HuH-7 (cell line): ENCODE measurements around the gene CCDC154.
"Not testable (repeated sequence)": the region's sequence is repeated elsewhere in the genome, so short reads cannot be mapped to it uniquely, and the experiment has no call there.

Experiments
- DNase-seq: peaks from one replicate; pipeline ENCODE4 v3.0.0; 2011; ENCODE audit warnings: low spot score

The CCDC154 gene

DNA sequence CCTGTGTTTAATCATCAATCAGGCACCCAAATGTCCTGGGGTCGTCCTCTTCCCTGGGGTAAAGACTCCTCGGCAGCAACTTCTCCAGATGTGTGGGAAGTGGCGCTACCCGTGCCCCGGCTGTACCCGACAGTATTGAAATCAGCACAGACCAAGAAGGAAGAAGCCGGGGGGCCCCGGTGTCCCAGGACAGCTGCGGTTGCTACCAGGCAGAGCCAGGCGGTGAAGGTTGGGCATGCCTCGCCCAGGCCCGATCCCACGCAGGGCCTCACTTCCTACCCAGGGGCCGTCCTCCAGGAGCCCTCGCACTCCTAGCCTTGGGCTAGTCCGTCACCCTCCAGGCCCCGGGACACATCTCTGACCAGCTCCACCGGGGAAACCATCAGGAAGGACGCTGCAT is 9.0 kb upstream of the CCDC154 start:
- no peak for DNase-seq

DNA sequence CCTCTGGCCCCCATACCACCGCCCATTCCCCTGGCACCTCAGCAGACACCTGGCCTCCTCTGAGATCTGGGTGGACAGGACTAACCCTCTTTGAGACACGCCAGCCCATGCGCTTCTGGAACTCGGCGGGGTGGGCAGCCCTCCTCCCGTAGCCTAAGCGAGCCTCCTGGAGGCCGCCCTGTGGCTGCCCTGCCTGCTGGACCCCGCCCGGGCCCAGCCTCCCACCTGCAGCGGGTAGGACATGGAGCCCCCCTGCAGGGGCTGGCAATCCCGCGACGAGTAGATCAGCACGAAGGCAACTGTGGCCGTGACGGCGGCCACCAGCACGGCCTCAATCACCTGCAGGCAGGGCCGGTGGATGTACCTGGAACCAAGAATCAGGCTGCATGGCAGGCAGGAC is 8.2 kb upstream of the CCDC154 start:
- DNase-seq = no peak

DNA sequence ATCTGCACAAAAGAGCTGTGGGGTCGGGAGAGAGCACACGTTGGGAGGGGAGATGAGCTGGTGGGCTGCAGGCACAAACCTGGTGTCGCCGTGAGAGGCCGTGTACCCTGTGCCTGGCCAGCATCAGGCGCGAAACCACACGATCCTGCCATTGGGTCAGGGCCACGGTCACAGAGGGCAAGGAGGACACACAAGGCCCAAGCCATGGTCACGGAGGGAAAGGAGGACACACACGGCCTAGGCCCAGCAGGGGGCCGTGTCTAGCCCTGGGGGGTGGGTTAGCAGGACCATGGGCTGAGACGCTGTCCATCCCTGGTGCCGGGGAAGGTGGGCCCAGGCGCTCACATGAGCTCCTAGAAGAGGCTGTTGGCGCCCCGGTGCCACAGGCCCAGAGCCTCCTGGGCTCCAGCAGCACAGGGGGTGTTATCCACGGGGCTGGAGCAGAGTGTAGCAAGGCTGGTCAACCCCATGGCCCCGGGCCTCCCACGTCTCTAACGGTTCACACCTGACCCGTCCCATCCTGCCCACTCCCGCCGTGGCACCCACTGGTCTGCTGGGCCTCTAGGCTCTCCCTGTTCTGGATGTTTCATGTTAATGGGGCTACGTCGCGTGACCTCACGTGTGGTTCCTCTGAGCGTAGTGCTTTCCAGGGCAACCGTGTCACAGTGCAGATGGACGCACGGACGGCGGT is 7.5 kb upstream of the CCDC154 start:
- no peak for DNase-seq

DNA sequence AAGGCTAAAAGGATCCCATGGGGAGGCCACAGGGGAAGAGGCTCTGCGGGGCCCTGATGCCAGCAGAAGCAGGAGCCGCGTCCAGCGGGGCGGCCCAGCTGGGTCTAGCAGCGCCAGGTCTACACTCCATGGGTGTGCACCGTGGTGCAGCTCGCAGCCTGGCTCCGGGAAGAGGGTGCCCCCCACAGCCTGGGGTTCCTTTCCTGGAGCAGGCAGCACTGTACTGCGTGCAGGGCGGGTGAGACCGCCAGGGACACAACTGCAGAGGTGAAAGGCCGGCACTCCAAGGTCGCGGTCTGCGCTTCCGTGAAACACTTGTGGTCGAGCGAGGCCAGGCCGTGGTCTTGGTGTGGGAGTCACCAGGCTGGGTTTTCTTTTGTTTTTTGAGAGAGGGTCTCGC is 6.5 kb upstream of the CCDC154 start:
- no peak for DNase-seq

DNA sequence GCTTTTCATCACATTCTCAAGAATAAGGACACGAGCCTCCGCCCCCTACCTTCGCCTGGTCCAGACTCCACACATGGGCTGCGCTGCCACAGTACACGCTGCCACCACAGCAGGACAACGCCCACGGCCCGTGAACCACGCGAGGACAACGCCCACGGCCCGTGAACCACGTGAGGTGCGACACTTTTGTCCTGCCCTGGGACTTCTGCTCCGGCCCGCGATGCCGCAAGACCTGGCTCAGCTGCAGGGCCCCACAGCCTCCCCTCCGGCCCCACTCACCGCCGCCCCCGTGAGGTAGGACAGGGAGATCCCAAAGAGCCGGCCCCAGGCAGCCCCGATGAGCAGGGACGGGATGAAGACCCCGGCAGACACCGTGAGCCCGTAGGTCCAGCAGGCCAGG is 5.9 kb upstream of the CCDC154 start:
- DNase-seq = peak; percentile 39

DNA sequence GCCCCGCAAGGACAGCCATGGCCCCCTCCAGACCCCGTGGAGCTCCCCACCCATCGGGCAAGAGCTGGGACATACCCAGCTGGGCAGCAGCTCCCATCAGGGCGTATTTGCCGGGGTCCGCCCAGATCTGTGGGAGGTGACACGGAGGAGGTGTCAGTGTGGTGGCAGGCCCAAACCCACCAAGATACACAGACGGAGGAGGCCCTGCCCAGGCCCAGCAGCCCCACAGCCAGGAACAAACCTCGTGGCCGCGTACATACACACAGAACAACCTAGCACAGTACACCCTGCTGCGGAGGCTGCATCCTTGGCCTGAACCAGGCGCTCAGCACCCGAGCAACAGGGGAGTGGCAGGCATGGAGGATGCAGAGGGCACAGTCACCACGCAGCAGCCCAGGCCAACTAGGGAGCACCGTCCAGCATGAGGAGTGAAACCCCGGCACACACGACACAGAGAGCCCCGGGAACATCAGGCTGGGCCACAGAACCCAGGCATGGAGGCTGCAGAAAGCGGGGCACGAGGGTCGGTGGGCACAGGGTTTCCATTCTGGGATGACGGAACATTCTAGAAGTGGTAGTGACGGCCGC is 4.9 kb upstream of the CCDC154 start:
- no peak for DNase-seq

DNA sequence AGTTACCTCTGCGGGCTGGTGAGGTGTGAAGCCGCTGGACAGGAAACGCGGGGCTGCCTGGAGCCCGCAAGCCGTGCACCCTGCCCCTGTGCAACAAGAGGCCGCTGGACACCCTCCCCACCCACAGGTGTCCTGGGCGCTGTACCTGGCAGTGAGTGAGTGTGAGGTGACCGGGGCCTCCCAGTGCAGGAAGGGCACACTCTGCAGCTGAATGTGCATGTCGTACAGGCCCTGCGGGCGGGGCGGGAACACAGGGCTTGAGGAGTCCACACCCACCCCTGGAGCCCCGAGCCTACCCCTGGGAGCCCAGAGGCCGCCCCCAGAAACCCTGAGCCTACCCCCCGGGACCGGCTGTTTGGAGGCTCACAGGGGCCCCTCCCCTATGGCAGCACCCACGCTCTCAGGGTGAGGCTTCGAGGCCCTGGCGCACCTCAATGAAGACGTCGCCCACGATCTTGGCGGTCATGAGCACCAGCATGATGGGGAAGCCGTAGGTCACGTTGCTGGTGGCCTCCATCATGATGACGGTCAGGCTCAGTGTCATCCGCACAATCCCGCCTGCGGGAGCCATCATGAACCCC is 4.3 kb upstream of the CCDC154 start:
- no peak for DNase-seq

DNA sequence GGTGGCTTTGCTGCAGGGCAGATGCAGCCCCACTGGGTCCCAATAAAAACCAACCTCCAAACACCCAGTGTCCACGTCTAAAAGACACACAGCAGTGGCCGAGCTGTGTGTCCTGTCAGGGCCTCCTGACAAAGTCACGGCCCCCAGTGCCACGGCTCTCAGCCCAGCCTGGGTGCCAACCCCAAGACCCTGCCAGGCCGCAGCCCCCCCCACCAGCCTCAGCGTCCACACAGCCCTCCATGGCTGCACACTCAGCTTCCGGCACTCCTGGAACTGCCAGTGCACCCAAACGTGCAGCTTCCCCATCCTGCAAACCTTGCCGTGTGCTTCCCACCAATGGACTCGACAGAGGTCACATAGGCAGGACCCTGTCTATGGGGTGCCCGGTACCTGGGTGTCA is 3.6 kb upstream of the CCDC154 start:
- no peak for DNase-seq

DNA sequence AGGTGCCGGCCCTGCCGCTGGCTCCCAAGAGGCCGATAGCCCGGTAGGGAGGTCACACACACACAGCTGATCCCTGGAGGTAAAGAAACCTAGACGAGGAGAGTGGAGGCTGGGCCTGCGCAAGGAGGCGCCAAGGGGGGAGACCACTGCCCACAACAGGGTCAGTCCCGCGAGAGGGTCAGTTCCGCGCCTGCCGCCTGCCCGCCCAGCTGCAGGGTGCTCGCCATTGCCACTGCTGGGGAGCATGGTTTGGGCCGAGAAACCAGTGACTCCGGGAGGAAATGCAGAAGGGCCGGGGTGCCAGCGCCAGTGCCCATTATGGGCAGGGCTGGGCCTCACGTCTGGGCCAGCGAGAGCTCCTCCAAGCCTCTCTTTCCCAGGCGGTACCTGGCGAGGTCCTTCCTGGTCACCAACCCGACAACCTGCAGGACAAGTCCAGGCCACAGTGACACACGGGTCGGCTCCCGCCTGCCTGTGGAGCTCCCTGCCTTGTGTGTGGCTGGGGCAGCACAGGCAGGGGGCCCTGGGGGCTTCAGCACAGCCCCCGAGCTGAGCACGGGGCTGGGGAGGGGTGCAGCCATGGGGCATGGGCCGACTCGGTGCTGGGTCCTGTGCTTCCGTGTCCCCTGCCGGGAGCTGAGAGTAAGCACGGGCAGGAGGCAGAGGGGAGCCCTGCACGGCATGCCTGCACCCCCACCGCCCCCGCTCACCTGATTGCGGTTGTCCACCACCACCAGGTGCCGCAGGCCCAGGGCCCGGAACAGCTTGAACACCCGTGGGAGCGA is 2.1 kb upstream of the CCDC154 start:
- DNase-seq = no peak

DNA sequence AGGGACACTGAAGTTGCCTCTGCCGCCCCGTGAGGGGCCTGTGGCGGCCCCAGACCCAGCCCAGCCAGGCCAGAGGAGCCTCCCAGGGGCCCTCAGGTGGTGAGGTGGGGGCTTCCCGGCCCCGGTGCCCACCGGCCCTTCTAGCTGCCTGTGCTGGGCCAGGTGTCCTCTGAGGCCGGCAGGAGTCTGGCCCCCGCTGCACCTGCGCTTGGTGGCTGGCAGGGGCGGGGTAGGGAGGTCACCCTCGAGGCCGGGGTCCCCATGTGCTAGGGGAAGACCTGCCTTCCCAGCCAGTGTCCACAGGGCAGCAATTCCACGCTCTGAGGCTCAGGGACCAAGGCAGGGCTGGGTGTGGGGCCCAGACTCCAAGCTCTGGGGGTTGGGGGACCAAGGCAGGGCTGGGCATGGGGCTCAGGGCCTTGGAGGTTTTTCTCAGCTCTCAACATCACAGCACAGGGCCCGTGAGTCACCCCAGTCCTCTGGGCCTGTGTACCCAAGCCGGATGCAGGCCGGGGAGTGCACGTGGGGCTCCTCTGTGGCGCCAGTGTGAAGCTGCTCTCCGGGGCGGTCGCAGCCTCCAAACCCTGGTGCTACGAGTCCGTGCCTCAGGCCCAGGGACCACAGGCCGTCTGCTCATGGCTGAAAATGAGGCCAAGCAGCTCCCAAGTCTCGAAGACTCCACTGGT is 1.3 kb upstream of the CCDC154 start:
- no peak for DNase-seq

DNA sequence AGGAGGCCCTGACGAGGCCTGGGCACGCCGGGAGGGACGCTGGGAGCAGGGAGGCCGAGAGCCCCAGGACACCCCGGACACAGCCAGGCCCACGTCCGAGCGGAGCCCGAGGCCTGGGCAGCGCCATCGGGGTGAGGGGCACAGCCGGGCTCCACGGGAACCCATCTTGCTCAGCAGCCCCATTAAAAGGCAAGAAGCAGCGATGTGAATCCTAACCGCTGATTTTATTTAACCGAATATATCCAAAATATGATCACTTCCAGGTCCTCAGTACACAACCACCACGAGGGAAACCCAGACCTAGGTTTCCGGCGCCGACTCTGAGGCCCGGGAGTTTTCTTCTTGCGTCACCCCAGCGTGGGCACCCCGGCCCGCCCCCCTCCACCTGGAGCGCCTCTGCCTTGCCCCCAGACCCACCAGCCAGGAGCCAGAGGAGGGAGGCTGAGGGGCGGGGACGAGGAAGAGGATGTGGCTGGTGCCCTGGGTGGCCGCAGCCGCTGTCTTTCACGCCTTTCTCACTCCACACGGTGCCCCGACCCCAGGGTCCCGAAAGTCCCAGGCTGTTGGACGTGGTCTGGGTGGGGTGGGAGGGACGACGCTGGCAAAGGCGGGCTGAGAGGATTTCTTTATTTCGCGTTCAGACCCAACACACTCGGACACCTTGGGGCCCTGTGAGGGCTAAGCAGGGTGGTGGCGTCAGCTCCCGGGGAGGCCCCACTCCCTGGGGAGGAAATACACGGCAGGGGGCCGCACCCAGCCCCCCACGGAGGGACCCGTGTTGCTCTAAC is 568 bp upstream of the CCDC154 start:
- DNase-seq = no peak

DNA sequence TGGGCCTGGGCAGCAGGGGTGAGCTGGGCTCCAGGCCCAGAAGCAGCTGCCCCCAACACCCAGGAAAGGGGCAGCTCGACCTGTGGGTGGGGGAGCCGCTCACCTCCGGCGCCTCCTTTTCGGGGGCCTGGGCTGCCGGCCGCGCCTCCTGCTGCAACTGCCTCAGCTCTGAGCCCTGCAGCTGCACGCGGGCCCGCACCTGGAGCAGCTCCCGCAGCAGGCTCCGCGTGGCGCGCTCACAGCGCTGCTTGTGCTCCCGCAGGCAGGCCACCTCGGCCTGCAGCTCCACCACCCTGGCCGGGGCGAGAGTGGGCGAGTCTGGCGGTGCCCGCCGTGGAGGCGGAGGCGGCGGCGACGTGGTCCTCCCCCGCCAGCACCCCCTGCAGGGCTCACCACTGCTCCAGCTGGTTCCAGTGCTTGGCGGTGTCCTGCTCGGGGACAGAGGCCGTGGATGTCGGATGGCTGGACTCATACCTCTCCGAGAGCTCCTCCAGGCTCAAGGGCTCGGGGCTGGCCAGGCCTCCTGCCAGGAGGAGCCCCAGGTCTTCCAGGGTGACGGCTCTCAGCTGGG is 868 bp downstream of the CCDC154 start:
- DNase-seq = no peak

DNA sequence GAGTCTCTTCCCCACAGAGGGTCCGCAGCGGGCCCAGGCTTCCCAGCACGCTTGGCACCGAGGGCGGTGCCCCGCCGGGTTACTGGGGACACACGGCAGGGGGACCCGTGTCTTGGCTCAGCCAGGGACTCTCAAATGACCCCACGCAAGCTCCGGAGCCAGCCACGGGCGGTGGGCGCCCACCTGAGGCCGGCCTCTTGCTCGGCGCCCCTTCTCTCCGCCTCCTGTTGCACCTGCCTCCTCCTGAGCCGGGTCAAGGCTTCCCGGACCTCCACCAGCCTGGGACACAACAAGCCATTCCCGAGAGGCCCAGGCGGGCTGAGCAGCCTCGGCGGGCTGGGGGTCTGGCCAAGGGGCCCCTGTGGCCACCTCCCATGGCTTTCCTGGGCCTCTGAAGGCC is 1.7 kb downstream of the CCDC154 start:
- no peak for DNase-seq

DNA sequence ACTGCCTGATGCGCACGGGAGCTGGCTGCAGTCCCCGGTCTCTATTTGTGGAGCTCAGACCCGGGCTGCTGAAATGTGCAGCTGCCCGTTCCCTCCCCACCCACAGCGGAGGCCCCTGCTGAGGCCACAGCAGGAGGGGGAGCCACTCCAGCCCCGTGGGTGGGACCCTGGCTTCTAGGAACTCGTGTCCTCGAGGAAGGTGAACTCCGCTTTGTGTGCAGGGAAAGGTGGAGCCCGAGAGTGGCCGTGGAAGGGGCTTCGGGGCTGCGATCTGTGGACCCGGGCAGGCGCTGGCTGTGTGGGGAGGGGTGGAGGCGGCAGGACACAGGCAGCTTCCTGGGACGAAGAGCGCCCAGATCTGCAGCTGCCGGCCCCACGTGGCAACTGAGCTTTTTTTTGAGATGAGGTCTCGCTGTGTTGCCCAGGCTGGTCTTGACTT is 2.9 kb downstream of the CCDC154 start:
- DNase-seq = no peak

DNA sequence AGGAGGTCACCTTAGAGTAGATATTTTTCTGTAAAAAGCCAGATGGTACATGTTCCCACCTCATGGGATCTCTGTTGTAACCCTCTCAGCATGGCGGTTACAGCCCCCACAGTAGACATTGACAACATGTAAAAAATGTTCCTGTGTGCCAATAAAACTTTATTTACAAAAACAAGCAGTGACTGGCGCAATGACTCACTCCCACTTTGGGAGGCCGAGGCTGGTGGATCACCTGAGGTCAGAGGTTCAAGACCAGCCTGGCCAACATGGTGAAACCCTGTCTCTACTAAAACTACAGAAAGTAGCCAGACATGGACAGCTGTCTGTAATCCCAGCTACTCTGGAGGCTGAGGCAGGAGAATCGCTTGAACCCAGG is 4.7 kb downstream of the CCDC154 start:
- not testable (repeated sequence) for DNase-seq

DNA sequence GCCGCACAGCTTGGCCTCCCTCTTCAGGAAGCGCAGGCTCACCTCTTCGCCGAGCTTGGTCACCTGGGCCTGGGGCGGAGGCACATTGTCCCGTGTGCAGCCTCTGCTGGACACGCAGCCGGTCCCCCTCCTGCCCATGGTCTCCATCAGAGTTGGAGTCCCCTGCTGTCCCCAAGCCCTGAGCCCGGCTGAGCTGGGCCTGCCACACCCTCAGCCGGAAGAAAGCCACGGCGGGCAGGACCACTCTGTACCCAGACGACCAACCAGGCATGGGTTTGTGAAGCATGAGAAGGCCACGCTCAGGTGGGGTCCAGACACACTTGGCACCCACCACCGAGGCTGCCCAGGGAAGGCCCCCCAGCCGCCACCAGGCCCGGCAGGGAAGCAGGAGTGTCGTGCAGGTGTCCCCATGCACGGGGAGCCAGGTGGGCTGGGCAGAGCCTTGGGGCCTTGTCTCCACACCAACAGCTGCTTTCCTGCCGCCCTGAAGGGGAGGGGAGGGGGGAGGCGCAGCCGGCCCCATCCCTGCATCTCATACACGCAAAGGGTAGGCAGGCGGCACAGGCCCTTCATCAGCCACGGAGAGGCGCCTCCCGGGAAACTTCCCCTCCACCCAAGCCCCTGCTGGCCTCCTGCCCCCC is 5.2 kb downstream of the CCDC154 start:
- DNase-seq = no peak

DNA sequence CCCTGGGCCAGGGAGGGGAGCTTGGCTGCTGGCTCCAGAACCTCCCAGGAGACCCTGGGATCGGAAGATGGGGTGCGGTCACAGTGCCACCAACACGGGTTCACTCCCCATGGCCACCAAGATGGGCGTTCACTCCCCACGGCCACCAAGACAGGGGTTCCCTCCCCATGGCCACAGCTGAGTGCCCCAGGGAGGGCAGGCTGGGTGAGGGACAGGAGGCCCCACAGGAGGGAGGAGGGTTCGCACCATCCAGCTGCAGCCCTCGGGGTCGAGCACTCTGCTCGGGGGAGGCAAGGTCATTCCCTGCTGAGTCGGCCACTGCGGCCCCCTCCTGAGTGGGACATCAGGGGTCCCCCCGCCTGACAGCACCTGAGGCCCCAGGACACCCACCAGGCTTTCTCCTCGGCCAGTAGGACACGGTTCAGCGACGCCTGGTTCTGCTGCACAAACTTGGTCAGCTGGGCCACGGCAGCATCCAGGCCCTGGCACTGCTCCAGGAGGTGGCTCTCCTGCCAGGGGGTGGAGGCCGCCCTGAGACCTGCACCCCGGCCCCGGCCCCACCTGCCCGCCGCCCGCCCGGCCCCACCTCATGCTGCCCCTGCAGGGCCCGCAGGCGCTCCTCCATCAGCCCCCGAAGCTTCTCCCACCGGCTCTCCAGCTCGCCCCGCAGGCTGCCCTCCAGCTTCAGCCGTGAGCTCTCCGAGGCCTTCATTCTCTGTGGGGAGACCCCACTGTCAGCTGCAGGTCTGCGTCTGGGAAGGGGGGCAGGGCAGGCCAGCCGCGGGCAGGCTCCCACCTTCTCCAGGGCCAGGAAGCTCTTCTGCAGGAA is 5.9 kb downstream of the CCDC154 start:
- DNase-seq = no peak

DNA sequence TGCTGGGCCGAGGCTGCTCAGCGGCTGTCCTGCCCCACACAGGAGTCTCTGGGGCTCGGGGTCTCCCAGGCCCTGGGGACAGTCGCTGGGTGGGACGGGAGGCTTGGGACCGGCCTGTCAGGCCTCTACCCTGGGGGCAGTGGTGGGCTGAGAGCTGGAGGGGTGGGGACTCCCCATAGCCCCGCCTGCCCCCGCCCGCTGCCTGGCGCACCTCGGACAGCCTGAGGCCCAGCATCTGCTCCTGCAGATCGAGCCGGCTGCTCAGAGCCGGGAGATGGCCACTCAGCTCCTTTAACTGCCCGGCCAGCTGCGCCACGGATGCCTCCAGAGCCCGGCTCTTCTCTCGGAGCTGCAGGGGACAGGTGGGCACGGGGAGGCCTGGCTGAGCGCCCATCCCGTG is 6.8 kb downstream of the CCDC154 start:
- no peak for DNase-seq

DNA sequence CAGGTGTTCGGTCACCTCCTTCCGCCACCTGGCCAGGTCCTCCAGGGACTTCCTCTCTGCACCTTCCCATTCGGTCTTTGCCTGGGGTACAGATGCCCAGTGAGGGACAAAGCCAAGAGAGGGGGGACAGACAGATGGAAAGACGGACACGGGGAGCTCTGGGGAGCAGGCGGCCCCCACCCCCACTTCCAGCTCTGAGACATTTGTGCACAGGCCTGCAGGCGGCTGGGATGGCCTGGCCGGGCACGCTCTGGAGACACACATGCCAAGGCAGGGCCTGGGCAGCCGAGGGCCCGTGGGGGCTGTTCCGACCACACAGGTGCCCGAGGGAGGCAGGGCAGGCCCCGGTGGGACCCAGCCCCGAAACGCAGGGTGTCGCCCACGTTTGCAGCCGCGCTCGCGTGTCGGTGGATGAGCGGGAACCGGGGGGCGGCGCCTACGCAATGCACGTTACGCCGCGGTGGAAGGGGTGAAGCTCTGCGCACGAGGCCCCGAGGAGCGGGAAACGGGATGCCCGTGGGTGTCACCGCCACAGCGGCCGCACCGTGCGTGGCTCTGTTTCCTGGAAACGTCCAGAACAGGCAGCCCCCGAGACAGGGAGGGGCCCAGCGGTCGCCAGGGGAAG is 7.5 kb downstream of the CCDC154 start:
- DNase-seq = no peak
